ENCODE results near the gene FCGR2B. TPM values are rescaled to one million over a fixed set of nuclear protein-coding genes. Genes with fewer than 3 reads are reported as not detected.

FCGR2B gene
- total RNA-seq, 1 experiment from 2014 or later = not detected

- H3K23ac ChIP-seq (ENCODE audit: insufficient read length, low read depth, low read length) = no peak overlapping the region
- no peak overlapping the region for H3K27ac ChIP-seq (ENCODE audit: insufficient read length, low read depth, low read length)
- peaks cover 4 to 13% of the 10 kb centered on the region in 2 experiments for H3K4me1 Mint-ChIP-seq
- no peak overlapping the region for H3K18ac ChIP-seq (ENCODE audit: insufficient read length, low read depth, low read length)
- no peak overlapping the region for H2BK5ac ChIP-seq (ENCODE audit: insufficient read length, low read length)
- no peak overlapping the region for H3K4me3 Mint-ChIP-seq
- H3K27me3 Mint-ChIP-seq (ENCODE audit: low read depth) = no peaks in the 10 kb centered on the region; the same call in none of the 2 replicates
- H3K36me3 Mint-ChIP-seq (ENCODE audit: insufficient read depth in 1 of 3, low read depth in 3 of 3) = no peaks in the 10 kb centered on the region; a peak in 1 of 7 replicates
- no peak overlapping the region for H3K9ac ChIP-seq (ENCODE audit: extremely low read depth, insufficient read length, low read length)
- no CpG with 5 or more reads among the region's 5 CpGs for WGBS (ENCODE audit: extremely low coverage, insufficient read length, low lambda C conversion rate)
- TF ChIP-seq CTCF (conservative IDR thresholded peaks at IDR 0.05) = no peak
- H3T11ph ChIP-seq (ENCODE audit: low read length) = no peak overlapping the region
- H4K20me1 ChIP-seq (ENCODE audit: control insufficient read depth, insufficient read depth, insufficient read length) = no peaks in the 10 kb centered on the region
- H2AK5ac ChIP-seq (ENCODE audit: insufficient read length, low read length) = no peak overlapping the region
- H3K9me3 ChIP-seq (ENCODE audit: control insufficient read depth, low read depth, low read length) = no peaks in the 10 kb centered on the region
- no peaks in the 10 kb centered on the region for H3K27me3 ChIP-seq (ENCODE audit: insufficient read depth, low read length)
- H3K4ac ChIP-seq (ENCODE audit: low read depth, low read length) = no peak overlapping the region
- H2BK20ac ChIP-seq (ENCODE audit: low read depth, low read length, poor library complexity, severe bottlenecking) = no peak overlapping the region
- no peak overlapping the region for H4K8ac ChIP-seq (replicated peaks; ENCODE audit: insufficient read length, low read depth, low read length)
- no peak overlapping the region for H4K5ac ChIP-seq (ENCODE audit: insufficient read length, low read depth, low read length)
- no peaks in the 10 kb centered on the region for H3K4me1 ChIP-seq (ENCODE audit: insufficient read depth, low read length)
- H3K9me3 Mint-ChIP-seq = no peaks in the 10 kb centered on the region
- no peak overlapping the region for H3K14ac ChIP-seq (ENCODE audit: insufficient read depth, low read length)
- DNase-seq = no peak
- H3K79me1 ChIP-seq (ENCODE audit: insufficient read depth, low read depth, low read length, poor library complexity, severe bottlenecking) = no peaks in the 10 kb centered on the region
- no peak overlapping the region for H2BK12ac ChIP-seq (ENCODE audit: insufficient read length, low read depth, low read length)
- H3K4me2 ChIP-seq (ENCODE audit: insufficient read depth, insufficient read length, low read length) = no peak overlapping the region
- H2AFZ ChIP-seq (ENCODE audit: low read length) = no peak overlapping the region
- no peak overlapping the region for H4K91ac ChIP-seq (ENCODE audit: insufficient read length, low read depth, low read length)
- no peak overlapping the region for H3K27ac Mint-ChIP-seq
- no peak overlapping the region for H2BK15ac ChIP-seq (ENCODE audit: low read depth, low read length)
- H2BK120ac ChIP-seq (ENCODE audit: low read depth, low read length, poor library complexity, severe bottlenecking) = no peak overlapping the region
- H3K79me2 ChIP-seq (ENCODE audit: insufficient read depth, low read length) = no peaks in the 10 kb centered on the region
- no peaks in the 10 kb centered on the region for H3K23me2 ChIP-seq (ENCODE audit: insufficient read length, low read depth, low read length, poor library complexity, severe bottlenecking)
- H3K56ac ChIP-seq (ENCODE audit: insufficient read length, low read depth, low read length) = no peak overlapping the region
Measured at GRCh38 chr1:161676958-161677689, 14.2 kb downstream of the FCGR2B start.

Data from H9 (cell line).